GM12878 (cell line): ENCODE results near the gene BMI1. TPM values are rescaled to one million over a fixed set of nuclear protein-coding genes. Genes with fewer than 3 reads are reported as not detected.

ENCODE experiments used
- ATAC-seq: fragments of 200-7000 bp; cut with Tn5 transposase; 3 replicates; pipeline ENCODE4 v1.9.1; 2020; ENCODE audit warnings: mild to moderate bottlenecking, moderate library complexity
- BruUV-seq: library from RNA; stranded (reverse); fragments of 400-500 nt; replicated peaks from 2 replicates; lab custom pipeline; 2021; lab: Mats Ljungman, UMichigan
- CTCF ChIA-PET: fragments of 300-600 bp; sonication (Branson Sonifier 250); formaldehyde crosslinking; extraction: SDS; loops from one replicate; lab custom pipeline; 2021; ENCODE audit warnings: inconsistent platforms; lab: Yijun Ruan, JAX
- POLR2A ChIA-PET: fragments of 350-600 bp; formaldehyde crosslinking; extraction: SDS; loops from one replicate; lab custom pipeline; 2021; ENCODE audit warnings: inconsistent platforms; lab: Charles Lee
- RAD21 ChIA-PET: fragments of 300-600 bp; sonication (Branson Sonifier 250); formaldehyde crosslinking; loops from one replicate; lab custom pipeline; 2023; ENCODE audit warnings: antibody characterized with exemption; ENCODE audit not compliant: unreplicated experiment; lab: Charles Lee
- SMC1A ChIA-PET: fragments of 300-600 bp; sonication (Branson Sonifier 250); formaldehyde crosslinking; loops from one replicate; lab custom pipeline; 2023; ENCODE audit not compliant: unreplicated experiment, uncharacterized antibody; lab: Charles Lee
- DNase-seq: peaks from one replicate; pipeline ENCODE4 v3.0.0-alpha.2; 2011; ENCODE audit warnings: low read depth, low spot score
- FAIRE-seq: peaks from 3 replicates; lab custom pipeline; 2011; peaks lifted over from hg19 to GRCh38; lab: Jason Lieb, UNC
- H2AFZ ChIP-seq: 2 replicates; pipeline ENCODE4 v1.6.0; 2011; ENCODE audit warnings: low read depth, low read length, control low read depth; ENCODE audit not compliant: control insufficient read depth
- H3K27ac ChIP-seq: 2 replicates; pipeline ENCODE4 v1.5.1; 2011; ENCODE audit warnings: control low read depth; ENCODE audit not compliant: control insufficient read depth, insufficient read depth
- H3K27me3 ChIP-seq, 2 experiments: replicated peaks in 1 of 2; 2 replicates each; pipeline versions ENCODE4 v1.6.0 to v1.6.1; 2011; ENCODE audit warnings: low read length in 1 of 2; ENCODE audit not compliant: control insufficient read depth in 2 of 2, insufficient read depth in 2 of 2
- H3K36me3 ChIP-seq, 2 experiments: 2 replicates each; pipeline ENCODE4 v1.5.1; 2011; ENCODE audit warnings: low read length in 1 of 2; ENCODE audit not compliant: control insufficient read depth in 2 of 2, insufficient read depth in 2 of 2
- H3K4me1 ChIP-seq: 2 replicates; pipeline ENCODE4 v1.6.1; 2011; ENCODE audit warnings: mild to moderate bottlenecking, low read length, moderate library complexity, mixed read lengths; ENCODE audit not compliant: control insufficient read depth, insufficient read depth
- H3K4me2 ChIP-seq: 2 replicates; pipeline ENCODE4 v1.6.0; 2011; ENCODE audit warnings: control low read depth; ENCODE audit not compliant: control insufficient read depth, insufficient read depth
- H3K4me3 ChIP-seq: fragments of 200-600 bp; sonication (generic); 2 replicates; pipeline ENCODE4 v1.5.1; 2016
- H3K79me2 ChIP-seq: 2 replicates; pipeline ENCODE4 v1.6.0; 2011; ENCODE audit warnings: low read length; ENCODE audit not compliant: control insufficient read depth, insufficient read depth
- H3K9ac ChIP-seq: 2 replicates; pipeline ENCODE4 v1.8.0; 2011; ENCODE audit warnings: low read length, control low read depth, mixed read lengths; ENCODE audit not compliant: control insufficient read depth, insufficient read depth
- H3K9me3 ChIP-seq: replicated peaks from 3 replicates; pipeline ENCODE4 v1.5.1; 2011; ENCODE audit warnings: mild to moderate bottlenecking, low read length; ENCODE audit not compliant: control insufficient read depth, insufficient read depth
- H4K20me1 ChIP-seq: 2 replicates; pipeline ENCODE4 v1.6.0; 2011; ENCODE audit not compliant: control insufficient read depth, insufficient read depth
- HDGF ChIP-seq: fragments of 450-650 bp; IDR thresholded peaks from 2 replicates; pipeline ENCODE4 v1.6.1; 2016; ENCODE audit warnings: antibody characterized with exemption
- JUNB ChIP-seq: IDR thresholded peaks from 2 replicates; pipeline ENCODE4 v1.6.1; 2016; ENCODE audit warnings: antibody characterized with exemption, mild to moderate bottlenecking
- NBN ChIP-seq: fragments of 450-650 bp; IDR thresholded peaks from 2 replicates; pipeline ENCODE4 v1.6.1; 2016
- PAX8 ChIP-seq: fragments of 450-650 bp; IDR thresholded peaks from 2 replicates; pipeline ENCODE4 v1.6.1; 2017; ENCODE audit warnings: mild to moderate bottlenecking, moderate library complexity
- RUNX3 ChIP-seq: IDR thresholded peaks from 2 replicates; pipeline ENCODE4 v1.6.1; 2012; ENCODE audit warnings: low read length, inconsistent platforms
- STAT3 ChIP-seq: IDR thresholded peaks from 2 replicates; pipeline ENCODE4 v1.6.1; 2011; ENCODE audit warnings: low read depth, low read length, improper control_type of control experiment
- TAF1 ChIP-seq: IDR thresholded peaks from 2 replicates; pipeline ENCODE4 v1.6.1; 2011; ENCODE audit warnings: mild to moderate bottlenecking, low read depth, low read length, borderline replicate concordance
- WGBS: methylation state at CpG from one replicate; pipeline ENCODE4 v1.1.6; 2016; ENCODE audit warnings: low lambda C conversion rate; ENCODE audit not compliant: insufficient replicate concordance, insufficient coverage; ENCODE audit errors: missing lambda C conversion rate; 5-methylcytosine and 5-hydroxymethylcytosine counted together
- in situ Hi-C: fragments of 300-500 bp; cut with MboI; formaldehyde crosslinking; loops from 9 replicates; pipeline ENCODE4 v1.14.3; 2018; ENCODE audit warnings: mixed read lengths
- intact Hi-C: fragments of 100-400 bp; cut with micrococcal nuclease; formaldehyde crosslinking; loops from one replicate; pipeline ENCODE4 v1.14.2; 2022; ENCODE audit not compliant: unreplicated experiment
- polyA plus RNA-seq, 11 experiments: library from polyadenylated mRNA; depleted of rRNA in 4 of 11; unstranded in 6 of 11; stranded (reverse) in 5 of 11; fragments of >200 nt; fragmentation: Nextera tagmentation in 4 of 11; fragmentation: Illumina TruSeq in 1 of 11; extraction: Ambion mirVana in 4 of 11; extraction: Trizol in 1 of 11; gene quantifications; 1 replicate in 1 of 11; 2 replicates in 10 of 11; pipeline versions ENCODE4 v1.2.1 to v1.2.3, GENCODE V29; 2011 to 2016; ENCODE audit warnings: inconsistent platforms in 2 of 11, missing spikeins in 2 of 11, low read depth in 1 of 11
- total RNA-seq, 4 experiments: library from RNA; depleted of rRNA in 3 of 4; stranded (reverse); fragments of >200 nt in 3 of 4; fragmentation: Illumina TruSeq in 1 of 4; extraction: Trizol in 1 of 4; gene quantifications; 2 replicates each; pipeline versions ENCODE4 v1.2.1 to v1.2.3, GENCODE V29; 2013 to 2021
- TF ChIP-seq, protein P1 (sequence below): fragments of 450-650 bp; IDR thresholded peaks from 2 replicates; pipeline ENCODE4 v1.6.1; 2014; ENCODE audit warnings: mild to moderate bottlenecking
- TF ChIP-seq, protein P2 (sequence below): IDR thresholded peaks from 2 replicates; pipeline ENCODE4 v1.6.1; 2012; ENCODE audit warnings: low read depth, low read length, improper control_type of control experiment
- TF ChIP-seq, protein P3 (sequence below): IDR thresholded peaks from 2 replicates; pipeline ENCODE4 v1.6.1; 2012; ENCODE audit warnings: low read depth, low read length, improper control_type of control experiment
- TF ChIP-seq, protein P4 (sequence below): fragments of 450-650 bp; IDR thresholded peaks from 2 replicates; pipeline ENCODE4 v1.6.1; 2016; ENCODE audit warnings: mild to moderate bottlenecking
- TF ChIP-seq, protein P5 (sequence below): IDR thresholded peaks from 2 replicates; pipeline ENCODE4 v1.6.1; 2011; ENCODE audit warnings: mild to moderate bottlenecking, low read depth, low read length, moderate library complexity; ENCODE audit not compliant: insufficient replicate concordance

BMI1 gene
- total and polyA plus RNA-seq, 10 of the 15 experiments (the other 5 are each of a cell fraction or from before 2014, with no cell fraction given): 8.0 to 49.7 (median 25.8) TPM

DNA sequence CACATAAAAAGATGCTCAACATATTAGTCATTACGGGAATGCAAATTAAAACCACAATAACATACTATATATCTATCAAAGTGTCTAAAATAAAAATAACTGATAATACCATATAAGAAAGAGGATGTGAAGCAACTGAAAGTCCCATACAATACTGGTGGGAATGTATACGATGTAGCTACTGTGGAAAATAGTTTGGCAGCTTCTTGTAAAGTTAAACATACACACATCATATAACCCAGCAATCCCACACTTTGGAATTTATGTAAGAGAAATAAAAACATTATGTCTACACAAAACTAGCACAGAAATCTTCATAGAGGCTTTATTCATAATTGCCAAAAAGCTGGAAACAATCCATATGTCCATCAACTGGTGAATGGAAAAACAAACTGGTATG lies 15.2 kb upstream of the BMI1 start:
- ChIA-PET POLR2A (no interaction called here), SMC1A (no interaction called here)
- Histone ChIP-seq H3K36me3 (no peaks in the 10 kb centered on the region), H3K79me2 (no peaks in the 10 kb centered on the region), H3K9me3 (no peaks in the 10 kb centered on the region), H2AFZ (no peak overlapping the region), H3K9ac (no peak overlapping the region)
- DNase-seq (no peak), ATAC-seq (no peak; the same call in 2 of the 3 replicates)
- WGBS: 3% methylated on average over 2 of the region's 2 CpGs
- intact Hi-C loops: no loop called here
- TF ChIP-seq RUNX3 (peak; percentile 44; the same call in 1 of the 2 replicates), PAX8 (no peak), JUNB (peak; percentile 57), HDGF (no peak)
- TF ChIP-seq, protein P1, sequence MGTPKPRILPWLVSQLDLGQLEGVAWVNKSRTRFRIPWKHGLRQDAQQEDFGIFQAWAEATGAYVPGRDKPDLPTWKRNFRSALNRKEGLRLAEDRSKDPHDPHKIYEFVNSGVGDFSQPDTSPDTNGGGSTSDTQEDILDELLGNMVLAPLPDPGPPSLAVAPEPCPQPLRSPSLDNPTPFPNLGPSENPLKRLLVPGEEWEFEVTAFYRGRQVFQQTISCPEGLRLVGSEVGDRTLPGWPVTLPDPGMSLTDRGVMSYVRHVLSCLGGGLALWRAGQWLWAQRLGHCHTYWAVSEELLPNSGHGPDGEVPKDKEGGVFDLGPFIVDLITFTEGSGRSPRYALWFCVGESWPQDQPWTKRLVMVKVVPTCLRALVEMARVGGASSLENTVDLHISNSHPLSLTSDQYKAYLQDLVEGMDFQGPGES: no peak
- TF ChIP-seq, protein P2, sequence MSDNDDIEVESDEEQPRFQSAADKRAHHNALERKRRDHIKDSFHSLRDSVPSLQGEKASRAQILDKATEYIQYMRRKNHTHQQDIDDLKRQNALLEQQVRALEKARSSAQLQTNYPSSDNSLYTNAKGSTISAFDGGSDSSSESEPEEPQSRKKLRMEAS: no peak
- TF ChIP-seq, all 136 proteins: peak for 2
- ChIA-PET RAD21 (no interaction called here), CTCF (no interaction called here)
- Histone ChIP-seq H3K4me1 (no peaks in the 10 kb centered on the region), H4K20me1 (no peaks in the 10 kb centered on the region), H3K27me3 (no peaks in the 10 kb centered on the region), H3K27ac (no peak overlapping the region), H3K4me3 (no peak overlapping the region), H3K4me2 (no peak overlapping the region)
- no TSS peak for BruUV-seq
- no peak for FAIRE-seq
- in situ Hi-C loops: no loop called here

DNA sequence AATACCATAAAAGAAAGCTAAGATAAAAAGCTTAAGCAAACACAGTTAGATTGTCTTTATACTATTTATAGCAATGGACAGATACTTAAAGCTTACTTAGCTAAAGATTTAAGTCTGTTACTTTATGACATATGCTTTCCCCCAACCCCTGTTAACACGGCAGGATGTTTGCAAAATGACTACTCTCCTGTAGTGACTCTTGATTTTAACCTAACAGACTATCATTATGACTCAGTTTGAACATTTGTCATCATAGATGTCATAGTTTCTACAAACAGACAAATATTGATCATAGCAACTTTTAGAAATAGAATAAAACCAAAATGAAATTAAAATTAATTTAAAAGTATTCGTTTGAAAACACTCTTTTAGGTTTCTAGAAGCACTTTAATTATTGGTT lies 12.5 kb upstream of the BMI1 start:
- intact Hi-C loops: no loop called here
- CTCF ChIA-PET: no interaction called here
- FAIRE-seq: peak; percentile 88
- 2% methylated on average over 2 of the region's 2 CpGs for WGBS
- Histone ChIP-seq H2AFZ (no peak overlapping the region), H3K27ac (no peak overlapping the region), H3K27me3 (no peaks in the 10 kb centered on the region), H3K79me2 (no peaks in the 10 kb centered on the region), H3K9me3 (no peaks in the 10 kb centered on the region), H3K4me3 (no peak overlapping the region), H3K36me3 (no peaks in the 10 kb centered on the region), H3K4me2 (no peak overlapping the region), H4K20me1 (no peaks in the 10 kb centered on the region), H3K9ac (no peak overlapping the region), H3K4me1 (no peaks in the 10 kb centered on the region)
- in situ Hi-C loops: no loop called here
- no TSS peak for BruUV-seq
- POLR2A ChIA-PET: interaction anchor here (0.5 to 0.7 kb wide), 4 partner anchors 15 to 525 kb away, joined by 3 to 5 read pairs (median 3); no protein-coding TSS in a partner anchor
- SMC1A ChIA-PET: no interaction called here
- ATAC-seq: peak; percentile 98
- RAD21 ChIA-PET: interaction anchor here (0.7 to 1.2 kb wide), 3 partner anchors 19 to 48 kb away, joined by 4 to 6 read pairs (median 4); no protein-coding TSS in a partner anchor
- DNase-seq: peak; percentile 36
- 0 out of 2 replicates have a peak, but pooled peaks have one; percentile 40 for TF ChIP-seq STAT3
- TF ChIP-seq JUNB: peak; percentile 100
- no peak for TF ChIP-seq TAF1
- TF ChIP-seq, protein P3, sequence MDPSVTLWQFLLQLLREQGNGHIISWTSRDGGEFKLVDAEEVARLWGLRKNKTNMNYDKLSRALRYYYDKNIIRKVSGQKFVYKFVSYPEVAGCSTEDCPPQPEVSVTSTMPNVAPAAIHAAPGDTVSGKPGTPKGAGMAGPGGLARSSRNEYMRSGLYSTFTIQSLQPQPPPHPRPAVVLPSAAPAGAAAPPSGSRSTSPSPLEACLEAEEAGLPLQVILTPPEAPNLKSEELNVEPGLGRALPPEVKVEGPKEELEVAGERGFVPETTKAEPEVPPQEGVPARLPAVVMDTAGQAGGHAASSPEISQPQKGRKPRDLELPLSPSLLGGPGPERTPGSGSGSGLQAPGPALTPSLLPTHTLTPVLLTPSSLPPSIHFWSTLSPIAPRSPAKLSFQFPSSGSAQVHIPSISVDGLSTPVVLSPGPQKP: no peak
- TF ChIP-seq NBN: no peak
- TF ChIP-seq, protein P4, sequence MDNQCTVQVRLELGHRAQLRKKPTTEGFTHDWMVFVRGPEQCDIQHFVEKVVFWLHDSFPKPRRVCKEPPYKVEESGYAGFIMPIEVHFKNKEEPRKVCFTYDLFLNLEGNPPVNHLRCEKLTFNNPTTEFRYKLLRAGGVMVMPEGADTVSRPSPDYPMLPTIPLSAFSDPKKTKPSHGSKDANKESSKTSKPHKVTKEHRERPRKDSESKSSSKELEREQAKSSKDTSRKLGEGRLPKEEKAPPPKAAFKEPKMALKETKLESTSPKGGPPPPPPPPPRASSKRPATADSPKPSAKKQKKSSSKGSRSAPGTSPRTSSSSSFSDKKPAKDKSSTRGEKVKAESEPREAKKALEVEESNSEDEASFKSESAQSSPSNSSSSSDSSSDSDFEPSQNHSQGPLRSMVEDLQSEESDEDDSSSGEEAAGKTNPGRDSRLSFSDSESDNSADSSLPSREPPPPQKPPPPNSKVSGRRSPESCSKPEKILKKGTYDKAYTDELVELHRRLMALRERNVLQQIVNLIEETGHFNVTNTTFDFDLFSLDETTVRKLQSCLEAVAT: no peak
- TF ChIP-seq, protein P5, sequence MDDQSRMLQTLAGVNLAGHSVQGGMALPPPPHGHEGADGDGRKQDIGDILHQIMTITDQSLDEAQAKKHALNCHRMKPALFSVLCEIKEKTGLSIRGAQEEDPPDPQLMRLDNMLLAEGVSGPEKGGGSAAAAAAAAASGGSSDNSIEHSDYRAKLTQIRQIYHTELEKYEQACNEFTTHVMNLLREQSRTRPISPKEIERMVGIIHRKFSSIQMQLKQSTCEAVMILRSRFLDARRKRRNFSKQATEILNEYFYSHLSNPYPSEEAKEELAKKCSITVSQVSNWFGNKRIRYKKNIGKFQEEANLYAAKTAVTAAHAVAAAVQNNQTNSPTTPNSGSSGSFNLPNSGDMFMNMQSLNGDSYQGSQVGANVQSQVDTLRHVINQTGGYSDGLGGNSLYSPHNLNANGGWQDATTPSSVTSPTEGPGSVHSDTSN: no peak
- TF ChIP-seq, protein P2: no peak
